GM21381 (cell line): Measurements from ENCODE around the gene KLF17.
"Not testable (repeated sequence)": the region's sequence is repeated elsewhere in the genome, so short reads cannot be mapped to it uniquely, and the experiment has no call there.

Source experiments
- ATAC-seq: cut with Tn5 transposase; IDR thresholded peaks from one replicate; pipeline ENCODE4 v1.9.1; 2021; ENCODE audit warnings: mild to moderate bottlenecking, moderate library complexity; ENCODE audit not compliant: unreplicated experiment

The KLF17 gene

DNA sequence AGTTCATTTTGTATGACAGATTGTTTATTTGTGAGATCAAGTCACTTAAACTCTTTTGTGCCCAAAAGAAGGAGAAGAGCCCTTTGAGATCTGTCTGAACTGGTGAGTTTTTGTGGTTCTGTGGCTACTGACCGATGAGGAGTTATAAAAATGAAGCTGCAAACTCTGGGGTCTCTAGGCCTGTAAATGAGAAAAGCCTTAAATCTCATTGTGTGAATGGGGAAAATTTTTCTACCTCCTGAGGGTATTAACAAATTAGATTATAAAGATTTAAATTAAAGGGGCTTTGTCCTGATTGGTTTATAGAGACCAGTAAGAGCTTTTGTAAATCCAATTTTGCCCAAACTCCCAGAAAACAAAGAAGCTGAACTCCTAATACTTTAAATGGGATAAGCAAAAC lies 9.7 kb upstream of the KLF17 start:
- no peak for ATAC-seq

DNA sequence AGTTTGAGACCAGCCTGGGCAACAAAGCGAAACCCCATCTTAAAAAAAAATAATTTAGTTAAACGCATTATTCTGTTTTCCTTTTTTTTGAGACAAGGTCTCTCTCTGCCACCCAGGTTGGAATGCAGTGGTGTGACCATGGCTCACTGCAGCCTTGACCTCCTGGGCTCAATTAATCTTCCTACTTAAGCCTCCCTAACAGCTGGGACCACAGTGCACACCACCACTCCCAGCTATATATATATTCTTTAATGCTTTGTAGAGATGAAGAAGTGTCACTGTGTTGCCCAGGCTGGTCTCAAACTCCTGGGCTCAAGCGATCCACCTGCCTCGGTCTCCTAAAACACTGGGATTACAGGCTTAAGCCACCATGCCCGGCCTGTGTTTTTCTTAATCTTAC lies 7.7 kb upstream of the KLF17 start:
- no peak for ATAC-seq

DNA sequence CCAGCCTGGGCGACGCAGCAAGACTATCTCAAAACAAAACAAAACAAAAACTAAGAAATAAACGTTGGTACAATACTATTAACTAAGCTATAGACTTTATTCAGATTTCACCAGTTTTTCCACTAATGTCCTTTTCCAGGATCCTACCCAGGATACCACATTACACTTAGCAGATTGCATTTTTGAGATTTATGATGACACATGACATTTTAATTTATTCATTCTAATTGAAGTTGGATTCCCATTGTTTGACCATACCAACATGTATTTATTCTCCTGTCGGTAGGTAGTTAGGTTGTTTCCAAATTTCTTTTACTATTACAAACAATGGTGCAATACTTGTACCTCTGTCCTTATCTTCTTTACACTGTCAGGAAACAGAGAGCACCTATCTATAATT lies 6.8 kb upstream of the KLF17 start:
- no peak for ATAC-seq

DNA sequence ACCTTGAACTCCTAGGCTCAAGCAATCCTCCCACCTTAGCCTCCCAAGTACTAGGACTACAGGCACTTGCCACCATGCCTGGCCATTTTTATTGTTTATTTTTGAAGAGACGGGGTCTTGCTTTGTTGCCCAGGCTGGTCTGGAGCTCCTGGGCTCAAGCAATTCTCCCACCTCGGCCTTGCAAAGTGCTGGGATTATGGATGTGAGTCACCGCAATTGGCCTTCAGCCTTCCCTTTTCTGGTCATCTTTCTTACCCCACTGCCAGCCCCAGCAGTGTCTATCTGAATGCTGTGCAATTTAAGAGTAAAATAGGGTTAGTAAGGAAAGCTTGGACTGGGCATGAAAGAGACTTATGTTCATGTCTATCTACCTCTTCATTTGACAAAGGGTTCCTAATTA lies 6.1 kb upstream of the KLF17 start:
- ATAC-seq, result no peak

DNA sequence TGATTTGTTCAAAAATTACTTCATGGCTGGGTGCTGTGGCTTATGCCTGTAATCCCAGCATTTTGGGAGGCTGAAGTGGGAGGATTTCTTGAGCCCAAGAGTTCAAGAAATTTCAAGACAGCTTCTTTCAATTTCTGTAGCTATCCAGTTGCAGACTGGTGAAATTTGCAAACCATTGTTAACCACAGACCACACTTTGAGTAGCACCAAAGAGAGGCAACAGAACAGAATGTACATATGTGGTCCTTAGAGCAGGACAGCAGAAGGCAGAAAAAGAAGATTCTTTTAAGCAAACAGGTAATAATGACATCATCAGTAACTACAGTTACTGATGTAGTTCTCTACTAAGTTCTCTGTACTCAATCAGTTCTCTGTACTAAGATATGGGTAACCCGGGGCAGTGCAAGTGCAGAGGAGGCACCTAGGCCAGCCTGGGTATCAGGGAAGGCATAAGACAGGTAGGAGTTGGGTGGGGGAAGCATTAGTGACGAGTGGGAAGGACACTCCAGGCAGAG lies 5.5 kb upstream of the KLF17 start:
- ATAC-seq, result no peak

DNA sequence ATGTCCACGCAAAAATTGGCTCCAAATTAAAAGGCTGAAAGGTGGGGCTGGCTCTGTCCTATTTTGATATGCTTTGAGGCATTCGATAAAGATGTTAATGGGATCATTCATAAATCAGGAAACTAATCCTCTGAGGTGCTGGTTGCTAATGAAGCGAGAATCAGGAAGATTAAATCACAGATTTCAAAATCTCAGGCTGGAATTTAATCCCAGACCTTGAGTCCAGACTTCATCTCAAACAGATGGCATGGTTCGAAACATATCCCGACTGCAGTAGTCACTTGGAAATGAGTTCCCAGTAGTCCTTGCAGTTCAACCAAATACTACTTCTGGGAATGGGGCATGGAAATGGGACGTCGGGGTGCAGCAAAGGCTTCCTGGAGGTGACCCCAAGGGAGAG lies 4.5 kb upstream of the KLF17 start:
- no peak for ATAC-seq

DNA sequence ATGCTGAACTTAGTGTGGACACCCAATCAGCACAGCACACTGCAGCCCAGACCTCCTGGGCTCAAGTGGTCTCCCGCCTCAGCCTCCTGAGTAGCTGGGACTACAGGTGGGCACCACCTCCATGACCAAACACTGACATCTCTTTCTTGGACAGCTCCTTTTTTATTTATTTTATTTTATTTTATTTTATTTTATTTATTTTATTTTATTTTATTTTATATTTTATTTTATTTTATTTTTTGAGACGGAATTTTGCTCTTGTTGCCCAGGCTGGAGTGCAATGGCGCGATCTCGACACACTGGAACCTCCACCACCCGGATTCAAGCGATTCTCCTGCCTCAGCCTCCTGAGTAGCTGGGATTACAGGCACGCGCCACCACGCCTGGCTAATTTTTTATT lies 1.3 kb upstream of the KLF17 start:
- ATAC-seq, result not testable (repeated sequence)

DNA sequence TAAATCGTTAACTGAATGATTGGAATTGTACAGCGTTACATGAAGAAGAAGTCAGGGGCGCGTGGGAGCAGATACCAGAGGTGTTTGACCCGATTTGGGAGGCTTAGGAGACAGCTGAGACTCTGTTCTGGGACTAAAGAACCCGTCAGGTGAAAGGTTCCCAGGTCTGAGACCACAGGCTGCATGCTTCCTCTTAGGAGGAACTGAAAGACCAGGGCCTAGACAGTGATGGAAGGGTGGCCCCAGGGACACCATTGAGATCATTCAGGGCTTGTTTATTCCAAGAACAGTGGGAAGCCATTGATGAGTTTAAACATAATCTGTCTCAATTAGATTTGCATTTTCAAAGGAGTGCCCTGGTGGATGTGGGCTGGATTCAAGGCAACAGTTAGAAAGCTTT lies 904 bp downstream of the KLF17 start:
- no peak for ATAC-seq

DNA sequence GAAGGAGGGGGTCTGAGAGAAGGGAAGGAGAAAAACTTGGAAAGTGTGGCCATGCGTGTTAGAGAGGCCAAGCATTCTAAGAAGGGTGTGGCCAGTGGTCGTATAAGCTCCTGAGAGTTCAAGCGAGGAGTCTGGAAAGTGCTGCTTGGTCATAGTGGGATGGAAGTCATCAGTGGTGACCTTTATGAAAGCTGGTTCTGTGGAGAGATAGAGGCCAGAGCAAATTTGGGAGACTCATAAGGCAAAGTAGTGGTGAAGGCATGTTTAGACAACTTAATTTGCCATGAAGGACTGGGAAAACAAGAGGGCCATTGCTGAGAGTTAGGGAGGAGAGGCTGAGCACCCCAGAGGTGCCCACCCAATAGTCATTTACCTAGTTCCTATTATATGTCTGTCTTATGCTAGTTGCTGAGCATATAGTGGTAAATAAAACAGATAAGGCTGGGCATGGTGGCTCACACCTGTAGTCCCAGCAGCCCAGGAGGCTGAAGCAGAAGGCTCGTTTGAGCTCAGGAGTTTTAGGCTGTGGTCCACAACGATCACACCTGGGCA lies 1.9 kb downstream of the KLF17 start:
- no peak for ATAC-seq

DNA sequence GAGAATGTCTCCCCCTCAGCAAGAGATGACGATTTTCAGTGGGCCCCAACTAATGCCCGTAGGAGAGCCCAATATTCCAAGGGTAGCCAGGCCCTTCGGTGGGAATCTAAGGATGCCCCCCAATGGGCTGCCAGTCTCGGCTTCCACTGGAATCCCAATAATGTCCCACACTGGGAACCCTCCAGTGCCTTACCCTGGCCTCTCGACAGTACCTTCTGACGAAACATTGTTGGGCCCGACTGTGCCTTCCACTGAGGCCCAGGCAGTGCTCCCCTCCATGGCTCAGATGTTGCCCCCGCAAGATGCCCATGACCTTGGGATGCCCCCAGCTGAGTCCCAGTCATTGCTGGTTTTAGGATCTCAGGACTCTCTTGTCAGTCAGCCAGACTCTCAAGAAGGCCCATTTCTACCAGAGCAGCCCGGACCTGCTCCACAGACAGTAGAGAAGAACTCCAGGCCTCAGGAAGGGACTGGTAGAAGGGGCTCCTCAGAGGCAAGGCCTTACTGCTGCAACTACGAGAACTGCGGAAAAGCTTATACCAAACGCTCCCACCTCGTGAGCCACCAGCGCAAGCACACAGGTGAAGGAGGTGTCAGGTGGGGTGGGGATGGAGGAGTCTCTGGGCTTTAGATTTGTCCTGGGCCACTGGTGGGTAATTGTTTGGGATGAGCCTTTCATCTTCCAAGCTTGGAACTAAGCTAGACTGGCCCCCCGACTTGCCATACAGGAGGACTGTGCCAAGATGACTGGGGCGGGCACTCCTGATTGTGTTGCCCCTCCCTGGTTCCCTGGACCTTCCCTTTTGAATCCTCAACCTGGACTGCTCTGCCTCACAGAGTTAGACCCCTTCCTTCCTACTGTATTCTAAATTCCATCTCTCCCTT lies 11.2 kb downstream of the KLF17 start:
- no peak for ATAC-seq

DNA sequence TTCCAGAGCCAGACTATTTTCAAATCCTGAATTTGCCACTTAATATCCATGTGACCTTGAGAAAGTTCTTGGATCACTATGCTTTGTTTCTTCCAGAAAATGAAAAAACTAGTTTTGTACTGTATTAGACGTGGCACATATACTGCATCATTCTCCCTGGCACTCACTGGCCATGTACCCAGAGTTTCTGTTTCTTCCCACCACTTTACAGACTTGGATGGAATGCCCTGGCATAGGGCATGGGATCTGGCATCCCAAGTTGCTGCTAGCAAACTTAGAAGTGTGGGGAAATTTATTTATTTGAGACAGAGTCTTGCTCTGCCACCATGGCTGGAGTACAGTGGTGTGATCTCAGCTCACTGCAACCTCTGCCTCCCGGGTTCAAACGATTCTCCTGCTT lies 12.8 kb downstream of the KLF17 start:
- ATAC-seq, result no peak

DNA sequence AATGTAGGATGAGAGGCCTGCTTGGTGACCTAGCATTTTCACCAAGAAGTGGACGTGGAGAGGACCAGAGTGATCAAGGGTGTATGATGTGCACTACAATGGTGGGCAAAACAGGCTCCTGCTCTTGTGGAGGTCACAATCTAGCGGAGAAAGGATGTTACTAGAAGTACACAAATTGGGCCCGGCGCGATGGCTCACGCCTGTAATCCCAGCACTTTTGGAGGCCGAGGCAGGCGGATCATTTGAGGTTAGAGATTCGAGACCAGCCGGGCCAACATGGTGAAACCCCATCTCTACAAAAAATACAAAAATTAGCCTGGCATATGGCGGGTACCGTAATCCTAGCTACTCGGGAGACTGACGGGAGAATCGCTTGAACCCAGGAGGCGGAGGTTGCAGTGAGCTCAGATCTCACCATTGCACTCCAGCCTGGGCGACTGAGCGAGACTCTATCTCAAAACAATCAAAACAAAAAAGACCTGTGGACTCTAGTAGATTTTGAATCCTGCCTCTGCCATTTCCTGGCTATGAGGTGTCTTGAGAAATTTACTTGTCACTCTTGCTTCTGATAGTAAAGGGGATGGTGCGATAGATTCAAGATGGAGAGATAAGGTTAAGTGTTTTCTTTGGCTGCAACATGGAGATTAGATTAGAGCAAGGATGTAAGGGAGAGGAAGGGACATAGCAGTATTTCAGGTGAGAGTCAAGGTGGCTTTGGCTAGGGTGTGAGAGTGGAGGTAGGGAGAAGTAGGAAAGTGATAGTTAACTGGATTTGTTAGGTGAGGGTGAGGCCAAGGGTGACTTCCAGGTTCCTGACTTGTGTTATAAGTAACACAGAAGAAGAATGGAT lies 15.7 kb downstream of the KLF17 start:
- ATAC-seq, result no peak

DNA sequence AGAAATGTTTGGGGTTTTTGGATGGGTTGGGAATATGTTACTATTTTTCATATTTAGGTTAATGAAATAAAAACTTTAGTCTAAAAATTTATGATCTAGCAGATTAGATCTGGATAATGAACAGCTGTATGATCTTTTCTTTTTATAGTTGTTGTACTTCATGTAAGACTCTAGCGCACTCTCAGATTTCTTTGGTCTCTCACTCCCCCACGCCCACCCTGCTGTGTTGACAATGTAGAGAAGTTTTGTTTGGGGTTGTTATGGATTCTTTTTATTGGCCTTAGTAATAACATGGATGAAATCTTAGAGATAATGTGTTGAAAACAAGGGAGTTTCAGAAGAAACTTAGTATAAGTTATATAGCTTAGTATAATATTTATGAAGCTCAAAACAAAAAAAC lies 17.3 kb downstream of the KLF17 start:
- no peak for ATAC-seq

DNA sequence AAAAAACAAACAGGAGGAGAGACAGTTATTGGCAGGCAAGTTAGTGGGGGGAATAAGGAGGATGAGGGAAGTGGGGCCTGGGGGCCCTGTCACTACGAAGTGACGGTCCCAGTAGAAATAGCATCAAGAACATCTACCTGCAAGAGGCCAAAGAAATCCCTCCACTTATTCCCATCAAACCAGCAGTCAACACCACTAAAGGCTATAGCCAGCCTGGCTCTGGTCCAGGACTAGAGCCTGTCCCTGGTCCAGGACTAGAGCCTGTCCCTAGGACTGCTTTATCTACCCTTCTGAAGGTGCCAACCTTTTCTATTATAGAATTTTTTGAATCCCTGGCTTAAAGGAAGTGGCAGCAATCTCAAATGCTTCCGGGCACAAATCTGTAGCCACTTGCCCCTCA lies 19.6 kb downstream of the KLF17 start:
- ATAC-seq, result no peak

DNA sequence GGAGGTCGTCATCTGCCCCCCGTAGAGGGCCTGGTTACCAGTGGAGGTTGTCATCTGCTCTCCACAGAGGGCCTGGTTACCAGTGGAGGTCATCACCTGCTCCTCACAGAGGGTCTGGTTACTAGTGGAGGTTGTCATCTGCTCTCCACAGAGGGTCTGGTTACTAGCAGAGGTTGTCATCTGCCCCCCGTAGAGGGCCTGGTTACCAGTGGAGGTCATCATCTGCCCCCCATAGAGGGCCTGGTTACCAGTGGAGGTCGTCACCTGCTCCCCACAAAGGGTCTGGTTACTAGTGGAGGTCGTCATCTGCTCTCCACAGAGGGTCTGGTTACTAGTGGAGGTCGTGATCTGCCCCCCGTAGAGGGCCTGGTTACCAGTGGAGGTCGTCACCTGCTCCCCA lies 20.9 kb downstream of the KLF17 start:
- ATAC-seq, result not testable (repeated sequence)

DNA sequence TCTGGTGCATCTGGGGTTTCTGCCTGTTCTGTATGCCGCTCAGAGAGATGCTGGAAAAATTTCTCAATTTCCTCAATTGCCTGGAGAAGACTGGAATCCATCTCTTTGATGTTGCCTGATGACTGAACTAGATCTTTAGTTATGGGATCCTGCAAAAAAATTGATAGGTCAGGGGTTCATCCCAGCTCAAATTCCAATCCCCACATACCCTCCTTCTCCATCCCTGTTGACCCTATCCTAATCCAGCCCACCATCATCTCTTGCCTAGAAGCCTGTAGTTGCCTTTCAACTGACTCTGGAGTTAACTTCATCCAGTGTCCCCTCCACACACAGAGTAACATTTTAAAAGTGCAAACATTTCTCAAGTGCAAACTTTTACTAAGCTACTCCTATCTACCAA lies 22.9 kb downstream of the KLF17 start, which contains the start of gene KLF18:
TSS of gene KLF18 (minus strand) at position 101 of the 400 bp plus-strand sequence. CDS start at position 101, 0 bp downstream.
- ATAC-seq, result no peak

DNA sequence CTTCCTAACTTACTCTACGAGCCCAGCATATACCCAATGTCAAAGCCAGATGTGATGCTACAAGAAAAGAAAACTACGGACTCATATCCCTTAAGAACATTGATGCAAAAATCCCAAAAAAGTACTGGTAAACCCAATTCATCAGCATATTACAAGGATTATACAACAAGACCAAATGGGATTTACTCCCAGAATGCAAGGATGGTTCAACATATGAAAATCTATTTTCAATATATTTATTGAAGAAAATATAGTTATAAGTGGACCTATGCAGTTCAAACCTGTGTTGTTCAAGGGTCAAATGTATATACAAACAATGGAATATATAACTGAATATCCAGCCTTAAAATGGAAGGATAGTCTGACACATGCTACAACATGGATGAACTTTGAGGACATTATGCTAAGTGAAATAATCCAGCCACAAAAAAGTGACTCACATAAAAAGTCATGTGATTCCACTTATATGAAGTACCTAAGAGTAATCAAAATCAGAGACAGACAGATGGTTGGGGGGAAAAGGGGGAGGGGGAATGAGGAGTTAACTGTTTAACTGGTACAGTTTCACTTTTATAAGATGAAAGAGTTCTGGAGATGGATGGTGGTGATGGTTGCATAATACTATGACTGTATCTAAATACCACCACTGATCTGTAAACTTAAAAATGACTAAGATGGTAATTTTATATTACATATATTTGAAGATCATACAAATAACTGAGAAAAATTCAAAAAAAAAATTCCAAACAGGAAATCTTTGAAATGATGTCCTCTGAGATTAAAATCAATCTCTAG lies 26.5 kb downstream of the KLF17 start:
- ATAC-seq, result no peak

DNA sequence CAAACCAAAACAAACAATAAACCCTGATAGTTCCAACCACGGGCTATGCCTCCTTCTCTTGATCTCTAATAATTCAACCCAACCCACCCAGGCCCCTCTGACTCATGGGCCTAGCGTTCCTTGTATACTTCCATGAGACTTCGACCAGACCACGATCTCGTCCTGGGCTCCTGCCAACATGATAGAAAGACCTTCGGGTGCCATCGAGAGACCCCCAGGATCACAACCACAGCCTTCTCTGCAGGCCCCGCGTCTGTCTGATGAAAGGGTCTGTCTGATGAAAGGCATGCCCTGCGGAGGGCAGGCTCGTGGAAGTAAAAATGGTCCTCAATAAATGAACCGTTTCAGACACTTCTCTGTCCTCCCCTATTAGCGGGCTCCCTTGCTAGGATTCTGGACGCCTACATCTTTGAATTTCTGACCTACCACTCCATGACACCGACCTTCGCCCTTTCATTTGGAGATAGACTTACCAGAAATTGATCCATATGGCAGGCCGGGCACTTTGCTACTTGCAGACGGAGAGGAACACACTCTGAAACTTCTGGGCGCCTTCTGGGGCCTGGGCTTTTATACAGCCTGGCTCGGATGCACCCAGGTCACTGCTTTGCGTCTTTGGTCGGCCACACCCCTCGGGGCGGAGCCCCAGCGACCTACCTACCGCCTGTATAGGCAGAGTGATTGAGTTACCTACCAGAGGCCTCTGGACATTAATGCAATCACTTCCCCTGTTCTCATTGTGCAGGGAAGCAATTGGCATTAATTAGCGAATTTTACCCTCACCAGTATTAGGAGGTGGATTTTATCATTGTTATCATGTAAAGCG lies 28.1 kb downstream of the KLF17 start:
- no peak for ATAC-seq

DNA sequence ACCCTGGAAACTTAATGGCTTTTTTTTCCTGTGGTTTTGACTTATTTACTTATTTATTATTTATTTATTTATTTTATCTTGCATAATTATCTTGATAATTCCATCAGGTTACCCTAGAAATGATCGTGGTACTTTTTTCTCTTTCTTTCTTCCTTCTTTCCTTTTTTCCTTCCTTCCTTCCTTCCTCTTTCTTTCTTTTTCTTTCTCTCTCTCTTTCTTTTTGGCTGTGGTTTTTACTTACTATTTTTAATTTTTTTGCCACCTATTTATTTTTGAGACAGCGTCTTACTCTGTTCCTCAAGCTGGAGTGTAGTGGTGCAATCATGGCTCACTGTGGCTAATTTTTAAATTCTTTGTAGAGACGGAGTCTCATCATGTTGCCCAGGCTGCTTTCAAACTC lies 29.0 kb downstream of the KLF17 start:
- ATAC-seq, result no peak

DNA sequence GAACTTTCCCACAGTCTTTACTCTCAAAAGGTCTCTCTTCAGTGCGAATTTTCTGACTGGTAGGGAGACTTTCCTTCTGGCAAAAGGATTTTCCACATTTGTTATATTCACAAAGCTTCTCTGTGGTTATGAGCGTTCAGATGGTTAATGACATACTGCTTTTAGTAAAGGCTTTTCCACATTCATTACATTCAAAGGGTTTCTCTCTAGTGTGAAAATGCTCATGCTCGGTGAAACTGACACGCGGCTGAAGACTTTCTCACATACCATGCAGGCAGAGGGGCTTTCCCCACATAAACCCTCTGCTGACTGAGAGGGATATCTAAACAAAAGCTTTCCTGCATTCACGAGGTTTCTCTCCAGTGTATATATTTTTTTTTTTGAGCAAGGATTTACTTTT lies 32.7 kb downstream of the KLF17 start:
- no peak for ATAC-seq
